ENCODE measurements around the gene RAD51B.
"Not testable (repeated sequence)": the region's sequence is repeated elsewhere in the genome, so short reads cannot be mapped to it uniquely, and the experiment has no call there.

RAD51B gene

DNA sequence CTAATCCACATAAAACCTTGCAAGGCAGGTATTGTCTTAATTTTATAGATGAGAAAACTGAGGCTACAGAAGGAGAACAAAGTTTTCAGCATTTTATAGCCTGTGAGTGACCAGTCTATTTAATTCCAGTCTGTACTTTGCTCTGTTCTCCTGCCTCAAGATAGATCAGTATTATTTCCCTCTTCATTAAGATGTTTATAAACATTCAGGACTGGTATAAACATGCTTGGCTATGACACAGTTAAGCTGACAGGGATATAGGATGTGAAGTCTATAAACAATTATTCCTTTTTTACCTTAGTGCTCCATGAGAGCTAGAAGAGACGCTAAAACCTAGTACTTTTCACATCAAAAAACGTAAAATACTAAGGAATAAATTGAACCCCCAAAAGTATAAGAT, 287.3 kb downstream of the RAD51B start:
- no peak for DNase-seq (ENCODE audit: low read depth in 3 of 3, low spot score in 1 of 3)

GRCh38 chr14:68109132-68109900, 289.7 kb downstream of the RAD51B start:
- DNase-seq (ENCODE audit: low read depth in 3 of 3, low spot score in 1 of 3), result no peak

DNA sequence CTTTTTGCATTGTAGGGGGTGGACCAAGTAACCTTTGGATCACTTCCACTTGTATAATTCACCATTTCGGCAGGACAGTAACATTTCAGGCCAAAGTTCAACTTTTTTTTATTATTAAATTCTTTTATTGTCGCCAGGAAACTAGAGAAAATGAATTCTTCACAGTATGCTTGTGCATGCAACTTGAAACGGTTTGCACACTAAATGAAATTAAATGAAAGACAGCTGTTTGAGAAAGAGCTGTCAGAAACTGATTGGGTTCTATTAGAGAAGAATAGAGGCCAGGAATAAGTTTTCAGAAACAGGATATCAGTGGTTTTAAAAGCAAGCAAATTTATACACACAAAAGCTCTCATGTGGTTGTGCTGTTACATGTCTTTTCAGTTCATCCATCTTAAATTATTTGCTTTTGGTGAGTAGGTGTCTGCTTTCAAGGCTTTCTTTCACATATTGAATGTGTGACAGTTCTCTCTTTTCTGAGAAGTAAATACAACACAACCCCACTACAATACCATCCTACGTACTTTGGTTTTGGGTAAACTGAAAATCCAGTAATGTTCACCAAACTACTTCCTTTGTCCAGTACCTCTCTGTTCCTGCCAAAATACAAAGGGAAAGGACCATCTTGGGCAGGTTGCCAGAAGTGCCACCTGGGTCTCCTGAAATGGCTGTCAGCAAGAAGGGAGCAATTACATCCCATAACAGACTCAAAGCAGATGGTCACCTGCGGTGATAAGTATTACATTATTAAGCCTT, 291.7 kb downstream of the RAD51B start:
- no peak for DNase-seq (ENCODE audit: low read depth in 3 of 3, low spot score in 1 of 3)

DNA sequence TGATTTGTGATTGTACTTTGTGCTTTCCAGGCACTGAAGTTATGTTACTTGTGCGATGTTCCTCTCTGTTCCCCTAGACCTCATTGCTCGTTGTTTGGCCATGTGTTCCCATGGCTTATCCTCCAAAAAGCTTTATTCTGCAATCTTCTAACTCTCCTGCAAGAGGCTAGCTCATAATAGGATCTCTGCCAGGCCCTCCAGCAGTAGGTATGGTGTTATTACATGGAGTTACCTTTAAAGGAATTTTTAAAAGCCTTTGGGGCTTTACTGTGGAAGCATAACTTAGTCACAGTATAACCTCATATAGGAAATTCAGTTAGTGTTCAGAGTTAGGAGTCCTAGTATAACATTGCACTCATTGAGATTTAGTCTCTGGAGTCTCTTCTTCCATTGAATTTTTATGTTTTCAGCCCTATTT, 292.3 kb downstream of the RAD51B start:
- no peak for DNase-seq (ENCODE audit: low read depth in 3 of 3, low spot score in 1 of 3)

- no peak for DNase-seq (ENCODE audit: low read depth in 3 of 3, low spot score in 1 of 3)
Observed at GRCh38 chr14:68112442-68112841, 292.9 kb downstream of the RAD51B start.

DNA sequence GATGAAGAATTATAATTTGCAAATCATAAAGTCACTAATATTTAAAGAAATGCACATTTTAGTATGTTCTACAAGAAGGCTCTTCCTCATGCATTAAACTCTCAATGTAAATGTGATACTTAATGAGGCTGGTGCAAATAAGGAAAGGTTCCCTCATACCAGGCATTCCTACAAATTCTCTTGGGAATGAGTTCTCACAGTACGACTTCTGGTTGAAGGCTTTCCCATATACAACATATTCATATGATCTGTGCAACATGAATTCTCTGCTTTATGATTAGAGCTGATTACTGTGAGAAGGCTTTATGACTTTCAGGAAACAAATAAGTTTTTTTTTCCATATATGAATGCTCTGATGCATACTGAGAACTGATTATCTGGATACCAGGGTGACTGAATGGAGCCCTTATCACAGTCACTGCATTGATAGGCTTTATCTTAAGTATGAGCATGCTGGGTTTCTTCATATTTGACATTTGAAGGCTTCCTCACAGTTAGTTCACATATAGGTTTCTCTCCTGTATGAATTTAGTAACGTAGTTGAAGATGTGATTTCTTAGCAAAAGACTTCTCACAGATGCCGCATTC, 293.9 kb downstream of the RAD51B start:
- no peak for DNase-seq (ENCODE audit: low read depth in 3 of 3, low spot score in 1 of 3)

GRCh38 chr14:68115952-68116351, 296.4 kb downstream of the RAD51B start:
- not testable (repeated sequence) for DNase-seq (ENCODE audit: low read depth in 3 of 3, low spot score in 1 of 3)

- DNase-seq (ENCODE audit: low read depth in 3 of 3, low spot score in 1 of 3), result no peak
Observed at GRCh38 chr14:68122651-68123050, 303.1 kb downstream of the RAD51B start.

GRCh38 chr14:68124050-68124449, 304.5 kb downstream of the RAD51B start:
- no peak for DNase-seq (ENCODE audit: low read depth in 3 of 3, low spot score in 1 of 3)

GRCh38 chr14:68124979-68125731, 305.6 kb downstream of the RAD51B start:
- no peak for DNase-seq (ENCODE audit: low read depth in 3 of 3, low spot score in 1 of 3)

GRCh38 chr14:68127166-68127565, 307.6 kb downstream of the RAD51B start:
- no peak for DNase-seq (ENCODE audit: low read depth in 3 of 3, low spot score in 1 of 3)

DNA sequence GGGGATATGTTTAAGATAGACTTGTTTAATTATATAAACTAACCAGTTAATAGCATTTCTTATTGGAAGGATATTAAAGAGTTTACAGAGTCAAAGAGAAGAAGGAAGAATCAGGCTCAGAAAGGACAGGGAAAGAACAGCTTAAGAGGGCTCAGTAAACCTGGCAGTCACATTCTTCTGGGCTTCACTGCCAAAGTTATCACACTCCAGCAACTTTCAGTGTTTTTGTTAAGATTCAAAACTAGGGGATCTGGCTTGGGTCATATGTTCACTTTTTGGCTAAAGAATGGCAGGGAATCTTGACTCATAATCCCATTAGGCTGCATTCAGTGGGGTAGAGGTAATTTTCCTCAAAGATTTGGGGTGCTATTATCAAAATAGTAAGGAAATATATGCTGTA, 312.3 kb downstream of the RAD51B start:
- no peak for DNase-seq (ENCODE audit: low read depth in 3 of 3, low spot score in 1 of 3)

GRCh38 chr14:68132563-68133121, 313.1 kb downstream of the RAD51B start:
- DNase-seq (ENCODE audit: low read depth in 3 of 3, low spot score in 1 of 3), result no peak

- no peak for DNase-seq (ENCODE audit: low read depth in 3 of 3, low spot score in 1 of 3)
Observed at GRCh38 chr14:68133856-68134255, 314.3 kb downstream of the RAD51B start.

DNA sequence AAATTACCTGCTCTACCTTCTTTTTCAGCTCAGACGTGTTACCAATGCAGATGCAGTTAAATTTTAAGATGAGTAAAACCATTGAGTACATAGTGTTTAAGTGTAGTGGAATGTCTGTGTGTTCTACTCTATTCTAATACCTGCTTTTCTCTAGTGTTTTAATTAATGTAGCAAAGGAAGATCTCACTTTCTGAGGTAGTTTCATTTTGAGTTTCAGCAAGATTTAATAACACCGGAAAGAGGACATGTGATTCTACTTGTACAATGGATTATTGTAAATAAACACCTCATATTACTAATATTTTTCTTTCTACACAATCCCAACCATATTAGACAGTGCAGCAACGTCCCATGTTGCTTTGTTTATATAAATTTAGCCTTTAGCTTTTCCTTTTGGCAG, 315.4 kb downstream of the RAD51B start:
- DNase-seq (ENCODE audit: low read depth in 3 of 3, low spot score in 1 of 3), result no peak

GRCh38 chr14:68135566-68135965, 316.0 kb downstream of the RAD51B start:
- no peak for DNase-seq (ENCODE audit: low read depth in 3 of 3, low spot score in 1 of 3)

- no peak for DNase-seq (ENCODE audit: low read depth in 3 of 3, low spot score in 1 of 3)
Observed at GRCh38 chr14:68137704-68138619, 318.4 kb downstream of the RAD51B start.

DNA sequence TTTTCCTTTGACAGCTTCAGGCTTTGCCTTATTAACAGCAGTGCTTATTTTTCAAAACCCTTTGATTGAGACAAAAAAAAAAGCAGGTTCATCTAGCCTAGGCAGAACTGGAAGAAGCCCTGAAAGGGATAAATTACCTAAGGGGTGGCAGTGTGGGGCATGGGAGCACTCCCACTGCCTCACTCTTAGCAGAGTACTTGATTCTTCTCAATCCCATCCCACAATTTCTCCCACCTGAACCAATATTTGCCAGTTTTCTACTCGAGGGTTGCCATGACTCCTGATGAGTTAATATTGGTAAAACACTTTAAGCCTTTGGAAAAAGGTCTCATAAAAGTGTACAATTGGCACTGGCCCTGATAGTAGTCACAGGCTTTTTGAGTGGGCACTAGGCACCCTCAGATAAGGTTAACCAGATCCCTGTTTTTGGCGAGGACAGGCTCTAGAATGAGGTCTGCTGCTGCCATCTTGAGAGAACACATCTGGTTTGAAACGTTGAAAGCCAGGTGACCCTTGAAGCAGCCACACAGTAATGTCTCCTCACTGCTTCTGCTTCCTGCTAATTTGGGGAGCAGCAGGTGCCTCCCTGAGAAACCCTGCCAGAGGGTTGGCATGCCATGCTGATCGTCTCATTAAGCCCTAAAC, 320.0 kb downstream of the RAD51B start:
- no peak for DNase-seq (ENCODE audit: low read depth in 3 of 3, low spot score in 1 of 3)

GRCh38 chr14:68140076-68140741, 320.6 kb downstream of the RAD51B start:
- DNase-seq (ENCODE audit: low read depth in 3 of 3, low spot score in 1 of 3), result no peak

Data from stimulated activated CD4-positive, alpha-beta T cell treated with anti-CD3 and anti-CD28 coated beads, TNF-alpha, amount 100 ng/mL, for 1 hour (primary cell).